Measurements from ENCODE around the gene RARA. TPM values are rescaled to one million over a fixed set of nuclear protein-coding genes. Genes with fewer than 3 reads are reported as not detected.

The RARA gene
- total and polyA plus RNA-seq, 2 donors (not counting 1 experiment from before 2014, with no cell fraction given): 7.0 to 7.8 TPM

GRCh38 chr17:40319651-40320540 is 10.9 kb downstream of the RARA start:
- Histone ChIP-seq H3K9ac (ENCODE audit: insufficient read depth, low read length) (no peak overlapping the region), H3K4me1 (ENCODE audit: control insufficient read depth, extremely low read depth, insufficient read depth, low read length) (peaks cover 61% of the 10 kb centered on the region), H3K36me3 (ENCODE audit: control insufficient read depth, insufficient read depth, low read length) (no peaks in the 10 kb centered on the region), H3K79me2 (ENCODE audit: control insufficient read depth, insufficient read depth, low read length) (peaks cover 60% of the 10 kb centered on the region), H3K4me3 (replicated peaks in 1 of 4; ENCODE audit: control extremely low read depth in 1 of 4, insufficient read depth in 1 of 4, low read depth in 3 of 4, low read length in 4 of 4) (peak overlapping the region; percentile 77 to 99 (median 93)), H4K20me1 (ENCODE audit: control insufficient read depth, extremely low read depth, insufficient read depth, low read length) (no peaks in the 10 kb centered on the region), H3K4me2 (ENCODE audit: extremely low read depth, insufficient read depth, low read length) (peak overlapping the region; percentile 60), H3K9me3 (ENCODE audit: control insufficient read depth, insufficient read depth, low read depth, low read length) (no peaks in the 10 kb centered on the region), H3K27ac (ENCODE audit: insufficient read depth, low read length) (peak overlapping the region; percentile 95), H3K27me3 (ENCODE audit: control insufficient read depth, insufficient read depth, low read length) (no peaks in the 10 kb centered on the region), H2AFZ (ENCODE audit: low read length) (no peak overlapping the region)
- TF ChIP-seq EZH2 (IDR thresholded peaks at IDR 0.05; ENCODE audit: low read length, missing control alignments): no peak
- no peak for TF ChIP-seq CTCF (conservative IDR thresholded peaks at IDR 0.05 in 1 of 2, IDR thresholded peaks at IDR 0.05 in 1 of 2; ENCODE audit: low read depth in 1 of 2, low read length in 2 of 2)
- DNase-seq (ENCODE audit: low read depth in 2 of 2): no peak

GRCh38 chr17:40320756-40321523 is 12.0 kb downstream of the RARA start:
- peaks cover 64% of the 10 kb centered on the region for H3K4me1 ChIP-seq (ENCODE audit: control insufficient read depth, extremely low read depth, insufficient read depth, low read length)
- H3K4me2 ChIP-seq (ENCODE audit: extremely low read depth, insufficient read depth, low read length): peak overlapping the region; percentile 53
- TF ChIP-seq EZH2 (IDR thresholded peaks at IDR 0.05; ENCODE audit: low read length, missing control alignments): no peak
- no peak for TF ChIP-seq CTCF (conservative IDR thresholded peaks at IDR 0.05 in 1 of 2, IDR thresholded peaks at IDR 0.05 in 1 of 2; ENCODE audit: low read depth in 1 of 2, low read length in 2 of 2)
- H3K79me2 ChIP-seq (ENCODE audit: control insufficient read depth, insufficient read depth, low read length): peaks cover 66% of the 10 kb centered on the region
- DNase-seq (ENCODE audit: low read depth in 2 of 2): no peak
- no peaks in the 10 kb centered on the region for H3K27me3 ChIP-seq (ENCODE audit: control insufficient read depth, insufficient read depth, low read length)
- peak overlapping the region; percentile 13 to 99 (median 22) for H3K4me3 ChIP-seq (replicated peaks in 1 of 4; ENCODE audit: control extremely low read depth in 1 of 4, insufficient read depth in 1 of 4, low read depth in 3 of 4, low read length in 4 of 4)
- no peaks in the 10 kb centered on the region for H4K20me1 ChIP-seq (ENCODE audit: control insufficient read depth, extremely low read depth, insufficient read depth, low read length)
- H2AFZ ChIP-seq (ENCODE audit: low read length): no peak overlapping the region
- peak overlapping the region; percentile 71 for H3K9ac ChIP-seq (ENCODE audit: insufficient read depth, low read length)
- peak overlapping the region; percentile 95 for H3K27ac ChIP-seq (ENCODE audit: insufficient read depth, low read length)
- H3K9me3 ChIP-seq (ENCODE audit: control insufficient read depth, insufficient read depth, low read depth, low read length): no peaks in the 10 kb centered on the region
- H3K36me3 ChIP-seq (ENCODE audit: control insufficient read depth, insufficient read depth, low read length): no peaks in the 10 kb centered on the region

GRCh38 chr17:40321524-40321929 is 12.5 kb downstream of the RARA start:
- H3K9me3 ChIP-seq (ENCODE audit: control insufficient read depth, insufficient read depth, low read depth, low read length): no peaks in the 10 kb centered on the region
- peak overlapping the region; percentile 53 for H3K4me2 ChIP-seq (ENCODE audit: extremely low read depth, insufficient read depth, low read length)
- peak overlapping the region; percentile 71 for H3K9ac ChIP-seq (ENCODE audit: insufficient read depth, low read length)
- H3K79me2 ChIP-seq (ENCODE audit: control insufficient read depth, insufficient read depth, low read length): peaks cover 72% of the 10 kb centered on the region
- H3K27ac ChIP-seq (ENCODE audit: insufficient read depth, low read length): peak overlapping the region; percentile 95
- no peak overlapping the region for H2AFZ ChIP-seq (ENCODE audit: low read length)
- no peaks in the 10 kb centered on the region for H4K20me1 ChIP-seq (ENCODE audit: control insufficient read depth, extremely low read depth, insufficient read depth, low read length)
- peaks cover 64% of the 10 kb centered on the region for H3K4me1 ChIP-seq (ENCODE audit: control insufficient read depth, extremely low read depth, insufficient read depth, low read length)
- peak overlapping the region; percentile 11 to 99 (median 16) for H3K4me3 ChIP-seq (replicated peaks in 1 of 4; ENCODE audit: control extremely low read depth in 1 of 4, insufficient read depth in 1 of 4, low read depth in 3 of 4, low read length in 4 of 4)
- no peaks in the 10 kb centered on the region for H3K36me3 ChIP-seq (ENCODE audit: control insufficient read depth, insufficient read depth, low read length)
- H3K27me3 ChIP-seq (ENCODE audit: control insufficient read depth, insufficient read depth, low read length): no peaks in the 10 kb centered on the region
- DNase-seq (ENCODE audit: low read depth in 2 of 2): no peak
- TF ChIP-seq EZH2 (IDR thresholded peaks at IDR 0.05; ENCODE audit: low read length, missing control alignments): no peak
- no peak for TF ChIP-seq CTCF (conservative IDR thresholded peaks at IDR 0.05 in 1 of 2, IDR thresholded peaks at IDR 0.05 in 1 of 2; ENCODE audit: low read depth in 1 of 2, low read length in 2 of 2)

Data from fibroblast of lung (primary cell).